ENCODE data around the gene CATSPER1.

CATSPER1 gene

GRCh38 chr11:66070604-66071380 lies 44.5 kb upstream of the CATSPER1 start:
- no peaks in the 10 kb centered on the region for H3K9me3 Mint-ChIP-seq
- peak overlapping the region; percentile 45 for H3K27ac Mint-ChIP-seq
- peak; percentile 44 for DNase-seq
- H3K4me1 Mint-ChIP-seq: peaks cover 53% of the 10 kb centered on the region
- H3K36me3 Mint-ChIP-seq (ENCODE audit: low read depth): peaks cover 58% of the 10 kb centered on the region
- H3K4me3 Mint-ChIP-seq: peak overlapping the region; percentile 91
- TF ChIP-seq, protein P1, sequence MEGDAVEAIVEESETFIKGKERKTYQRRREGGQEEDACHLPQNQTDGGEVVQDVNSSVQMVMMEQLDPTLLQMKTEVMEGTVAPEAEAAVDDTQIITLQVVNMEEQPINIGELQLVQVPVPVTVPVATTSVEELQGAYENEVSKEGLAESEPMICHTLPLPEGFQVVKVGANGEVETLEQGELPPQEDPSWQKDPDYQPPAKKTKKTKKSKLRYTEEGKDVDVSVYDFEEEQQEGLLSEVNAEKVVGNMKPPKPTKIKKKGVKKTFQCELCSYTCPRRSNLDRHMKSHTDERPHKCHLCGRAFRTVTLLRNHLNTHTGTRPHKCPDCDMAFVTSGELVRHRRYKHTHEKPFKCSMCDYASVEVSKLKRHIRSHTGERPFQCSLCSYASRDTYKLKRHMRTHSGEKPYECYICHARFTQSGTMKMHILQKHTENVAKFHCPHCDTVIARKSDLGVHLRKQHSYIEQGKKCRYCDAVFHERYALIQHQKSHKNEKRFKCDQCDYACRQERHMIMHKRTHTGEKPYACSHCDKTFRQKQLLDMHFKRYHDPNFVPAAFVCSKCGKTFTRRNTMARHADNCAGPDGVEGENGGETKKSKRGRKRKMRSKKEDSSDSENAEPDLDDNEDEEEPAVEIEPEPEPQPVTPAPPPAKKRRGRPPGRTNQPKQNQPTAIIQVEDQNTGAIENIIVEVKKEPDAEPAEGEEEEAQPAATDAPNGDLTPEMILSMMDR (IDR thresholded peaks at IDR 0.05): no peak
- no peaks in the 10 kb centered on the region for H3K27me3 Mint-ChIP-seq (ENCODE audit: low read depth, poor library complexity)

DNA sequence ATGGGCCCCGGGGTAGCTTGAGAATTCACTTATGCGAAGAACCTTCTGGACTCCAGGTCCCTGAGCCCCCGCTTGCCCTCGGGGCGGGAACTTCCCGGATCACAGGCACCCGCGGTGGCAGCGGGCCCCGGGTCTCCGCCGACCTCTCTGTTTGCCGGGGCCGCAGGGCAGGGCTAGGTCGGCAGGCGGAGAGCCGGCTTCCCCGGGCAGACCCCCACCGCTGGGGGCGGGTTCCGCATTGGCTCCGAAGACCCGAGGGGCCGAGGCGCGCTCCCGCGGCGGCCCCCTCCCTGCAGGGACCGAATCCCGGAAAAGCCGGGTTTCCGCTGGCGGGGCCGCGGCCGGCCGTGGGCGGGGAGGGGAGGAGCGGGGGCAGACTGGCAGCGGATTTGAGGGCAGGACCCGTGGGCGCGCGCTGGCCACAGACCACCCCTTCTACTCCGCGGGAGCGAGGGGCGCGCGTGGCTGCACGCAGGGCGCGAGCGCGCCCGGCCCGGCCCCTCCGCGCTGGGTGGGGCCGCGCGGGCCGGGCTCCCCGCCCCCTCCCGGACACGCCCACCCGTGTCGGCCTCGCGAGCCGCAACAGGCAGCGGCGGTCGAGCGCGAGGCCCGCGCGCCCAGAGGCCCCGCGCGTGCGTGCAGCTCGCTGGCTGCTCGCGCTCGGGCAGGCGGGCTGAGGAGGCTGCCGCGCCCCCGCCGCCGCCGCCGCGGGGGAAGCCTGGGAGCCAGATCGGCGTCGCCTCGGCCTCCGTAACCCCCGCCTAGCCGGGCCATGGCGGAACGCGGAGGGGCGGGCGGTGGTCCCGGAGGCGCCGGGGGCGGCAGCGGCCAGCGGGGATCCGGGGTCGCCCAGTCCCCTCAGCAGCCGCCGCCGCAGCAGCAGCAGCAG lies 43.7 kb upstream of the CATSPER1 start, which contains the start of gene PACS1:
TSS of gene PACS1 (plus strand) at position 558 of the 889 bp plus-strand sequence. CDS start at position 773, 215 bp downstream.
- Mint-ChIP-seq H3K36me3 (ENCODE audit: low read depth) (peaks cover 65% of the 10 kb centered on the region), H3K4me1 (peaks cover 53% of the 10 kb centered on the region), H3K27ac (peak within 1 kb of the TSS; percentile 84), H3K4me3 (peak within 1 kb of the TSS; percentile 91), H3K27me3 (ENCODE audit: low read depth, poor library complexity) (no peaks in the 10 kb centered on the region), H3K9me3 (peaks cover 5% of the 10 kb centered on the region)
- TF ChIP-seq, protein P1 (IDR thresholded peaks at IDR 0.05): no peak
- peak; percentile 75 for DNase-seq

- Mint-ChIP-seq H3K4me1 (peaks cover 53% of the 10 kb centered on the region), H3K27me3 (ENCODE audit: low read depth, poor library complexity) (no peaks in the 10 kb centered on the region), H3K4me3 (peak overlapping the region; percentile 86), H3K27ac (peak overlapping the region; percentile 84), H3K36me3 (ENCODE audit: low read depth) (peaks cover 68% of the 10 kb centered on the region), H3K9me3 (peaks cover 12% of the 10 kb centered on the region)
- TF ChIP-seq, protein P1 (IDR thresholded peaks at IDR 0.05): no peak
- no peak for DNase-seq
Observed at GRCh38 chr11:66068923-66069714, 42.8 kb upstream of the CATSPER1 start.

DNA sequence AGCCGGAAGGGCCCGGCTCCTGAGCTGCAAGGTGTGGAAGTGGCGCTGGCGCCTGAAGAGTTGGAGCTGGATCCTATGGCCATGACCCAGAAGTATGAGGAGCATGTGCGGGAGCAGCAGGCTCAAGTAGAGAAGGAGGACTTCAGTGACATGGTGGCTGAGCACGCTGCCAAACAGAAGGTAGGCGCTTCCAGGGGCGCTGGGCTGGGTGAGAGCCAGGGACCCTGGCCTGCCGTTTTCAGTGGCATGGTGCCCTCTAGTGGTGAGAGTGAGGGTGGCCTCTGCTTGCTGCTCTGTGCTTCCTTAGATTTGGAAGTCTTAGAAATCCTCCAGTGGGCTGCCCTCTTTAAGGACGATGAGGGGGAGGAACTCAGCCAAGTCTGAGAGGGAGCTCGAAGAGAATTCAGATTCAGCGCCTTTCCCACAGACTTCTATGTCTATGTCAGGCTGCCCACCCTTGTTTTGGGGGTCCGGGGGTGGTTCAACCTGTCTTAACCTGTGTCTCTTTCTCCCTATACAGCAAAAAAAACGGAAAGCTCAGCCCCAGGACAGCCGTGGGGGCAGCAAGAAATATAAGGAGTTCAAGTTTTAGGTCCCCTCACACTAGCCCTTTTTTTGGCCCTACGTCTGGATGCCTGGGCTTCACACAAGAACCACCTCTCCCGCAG lies 42.0 kb upstream of the CATSPER1 start:
- H3K36me3 Mint-ChIP-seq (ENCODE audit: low read depth): peaks cover 69% of the 10 kb centered on the region
- DNase-seq: peak; percentile 88
- H3K27ac Mint-ChIP-seq: peak overlapping the region; percentile 85

More for the DNA sequence above, 42.0 kb upstream of the CATSPER1 start:
- Mint-ChIP-seq H3K27me3 (ENCODE audit: low read depth, poor library complexity) (no peaks in the 10 kb centered on the region), H3K4me3 (peak overlapping the region; percentile 75), H3K4me1 (peaks cover 53% of the 10 kb centered on the region), H3K9me3 (peaks cover 18% of the 10 kb centered on the region)
- TF ChIP-seq, protein P1 (IDR thresholded peaks at IDR 0.05): peak; percentile 93
